Cardiac fibroblast (primary cell): ENCODE results near the gene NDUFS6.
"Not testable (repeated sequence)": the region's sequence is repeated elsewhere in the genome, so short reads cannot be mapped to it uniquely, and the experiment has no call there.

ENCODE experiments used
- DNase-seq, 2 donors: peaks; one replicate each; pipeline versions ENCODE4 v3.0.0 to v3.0.0-alpha.2; 2010; ENCODE audit warnings: low read depth in 2 of 2
- H3K4me3 ChIP-seq, 2 donors: replicated peaks in 1 of 2; 1 replicate in 1 of 2; 2 replicates in 1 of 2; pipeline ENCODE4 v1.5.1; 2011; ENCODE audit warnings: low read depth in 2 of 2, low read length in 2 of 2, mild to moderate bottlenecking in 2 of 2, moderate library complexity in 1 of 2
- TF ChIP-seq, protein P1 (sequence below): IDR thresholded peaks from one replicate; pipeline ENCODE4 v1.5.1; 2011; ENCODE audit warnings: low read depth, mild to moderate bottlenecking, low read length, inconsistent platforms

NDUFS6 gene

DNA sequence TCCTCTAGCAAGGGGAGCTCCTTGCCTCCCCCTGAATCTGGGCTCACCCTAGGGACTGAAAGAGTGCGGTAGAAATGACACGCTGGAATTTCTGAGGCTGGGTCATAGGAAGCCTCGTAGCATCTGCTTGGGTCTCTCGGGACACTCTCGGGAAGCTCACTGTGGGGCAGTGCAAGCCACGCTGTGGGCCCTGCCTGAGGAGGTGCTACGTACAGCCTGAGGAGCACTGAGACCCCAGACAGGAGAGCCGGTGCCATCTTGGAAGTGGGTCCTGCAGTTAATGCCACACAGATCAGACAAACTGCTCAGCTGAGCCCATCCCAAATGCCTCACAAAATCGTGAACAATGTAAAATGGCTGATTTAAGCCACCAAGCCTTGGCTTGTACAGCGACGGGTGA lies 3.4 kb upstream of the NDUFS6 start:
- no peak overlapping the region for H3K4me3 ChIP-seq
- TF ChIP-seq, protein P1, sequence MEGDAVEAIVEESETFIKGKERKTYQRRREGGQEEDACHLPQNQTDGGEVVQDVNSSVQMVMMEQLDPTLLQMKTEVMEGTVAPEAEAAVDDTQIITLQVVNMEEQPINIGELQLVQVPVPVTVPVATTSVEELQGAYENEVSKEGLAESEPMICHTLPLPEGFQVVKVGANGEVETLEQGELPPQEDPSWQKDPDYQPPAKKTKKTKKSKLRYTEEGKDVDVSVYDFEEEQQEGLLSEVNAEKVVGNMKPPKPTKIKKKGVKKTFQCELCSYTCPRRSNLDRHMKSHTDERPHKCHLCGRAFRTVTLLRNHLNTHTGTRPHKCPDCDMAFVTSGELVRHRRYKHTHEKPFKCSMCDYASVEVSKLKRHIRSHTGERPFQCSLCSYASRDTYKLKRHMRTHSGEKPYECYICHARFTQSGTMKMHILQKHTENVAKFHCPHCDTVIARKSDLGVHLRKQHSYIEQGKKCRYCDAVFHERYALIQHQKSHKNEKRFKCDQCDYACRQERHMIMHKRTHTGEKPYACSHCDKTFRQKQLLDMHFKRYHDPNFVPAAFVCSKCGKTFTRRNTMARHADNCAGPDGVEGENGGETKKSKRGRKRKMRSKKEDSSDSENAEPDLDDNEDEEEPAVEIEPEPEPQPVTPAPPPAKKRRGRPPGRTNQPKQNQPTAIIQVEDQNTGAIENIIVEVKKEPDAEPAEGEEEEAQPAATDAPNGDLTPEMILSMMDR, result no peak
- DNase-seq, result no peak

DNA sequence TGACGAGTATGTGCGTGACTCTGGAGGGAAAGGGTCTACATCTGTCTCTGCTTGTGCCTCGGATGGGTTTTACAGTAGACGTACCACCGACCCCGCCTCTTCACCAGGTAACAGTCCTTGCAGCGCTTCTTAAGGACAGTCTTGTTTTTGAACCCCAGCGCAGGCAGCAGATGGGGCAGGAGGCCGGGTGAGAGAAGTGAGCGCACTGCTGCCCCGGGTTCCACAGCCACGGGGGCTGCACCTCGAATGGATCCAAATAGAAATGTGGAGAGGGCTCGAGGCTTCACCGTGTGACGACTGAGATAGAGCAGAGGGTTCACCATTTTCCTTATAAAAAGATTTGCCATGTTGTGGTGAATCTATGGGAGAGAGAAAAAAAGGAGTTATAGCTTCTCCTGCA lies 2.6 kb upstream of the NDUFS6 start:
- peak overlapping the region; percentile 76 to 96 for H3K4me3 ChIP-seq
- not testable (repeated sequence) for DNase-seq

DNA sequence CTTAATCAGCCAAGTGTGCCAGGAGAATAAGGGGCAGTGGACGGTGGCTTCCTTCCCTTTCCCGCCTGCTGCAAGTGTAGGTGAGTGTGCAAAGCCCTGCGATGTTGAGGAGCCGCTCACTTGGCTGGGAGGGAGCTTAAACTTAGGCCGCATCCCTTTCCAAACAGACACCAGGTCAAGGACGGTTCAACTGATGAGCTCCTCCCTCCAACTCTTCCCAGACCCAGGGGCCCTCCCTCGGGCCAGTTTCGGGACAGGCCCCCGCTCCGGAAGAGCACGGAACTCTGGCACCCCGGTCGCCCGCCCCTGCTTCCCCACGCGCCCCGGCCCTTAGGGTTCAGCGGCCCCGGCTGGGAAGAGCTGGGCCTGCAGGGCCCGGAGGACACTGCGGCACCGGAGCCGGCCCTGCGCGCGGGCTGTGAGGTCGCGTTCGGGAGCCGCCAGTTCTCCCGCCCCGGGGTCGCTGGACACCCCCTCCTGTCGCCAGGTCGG lies 2.1 kb upstream of the NDUFS6 start:
- peak; percentile 25 to 37 for DNase-seq
- TF ChIP-seq, protein P1, result no peak
- H3K4me3 ChIP-seq, result peak overlapping the region; percentile 76 to 96

DNA sequence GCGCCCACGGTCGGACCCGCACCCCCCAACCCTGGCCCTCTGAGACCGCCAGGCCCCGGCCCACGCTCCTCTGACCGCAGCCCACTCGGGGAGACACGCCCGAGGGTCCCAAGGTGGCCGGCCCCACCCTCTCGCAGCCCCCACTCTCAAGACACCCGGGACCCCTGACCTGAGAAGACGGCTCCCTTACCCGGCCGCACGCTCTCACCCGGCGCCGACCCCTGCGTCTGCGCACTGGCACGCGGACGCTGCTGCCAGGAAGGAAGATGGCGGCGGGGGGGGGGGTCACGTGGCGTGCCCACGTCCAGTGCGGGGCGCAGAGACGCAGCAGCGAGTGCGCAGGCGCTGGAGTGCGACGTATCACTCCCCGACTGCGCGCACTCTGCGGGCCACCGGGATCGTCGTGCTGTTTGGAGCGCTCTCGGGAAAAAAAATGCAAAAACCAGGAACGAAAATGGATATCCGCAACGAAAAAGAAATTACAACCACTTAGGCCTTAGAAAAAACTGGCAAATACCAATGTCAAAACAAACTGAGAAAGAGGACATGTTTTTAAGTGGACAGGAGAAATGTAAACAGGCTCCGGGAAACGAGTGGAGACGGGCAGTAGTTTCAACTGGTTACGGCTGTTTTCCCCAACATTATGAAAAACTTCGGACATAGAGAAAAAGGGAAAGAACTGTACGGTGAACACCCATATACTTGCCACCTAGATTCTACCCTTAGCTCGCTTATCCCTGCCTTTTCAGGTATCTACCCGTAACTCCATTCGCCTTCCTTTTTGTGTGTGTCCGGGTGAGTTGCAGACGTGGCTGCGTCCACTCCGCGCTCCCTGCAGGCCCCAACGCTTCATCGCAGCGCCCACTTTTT lies 1.4 kb upstream of the NDUFS6 start, which contains the start of gene MRPL36:
TSS of gene MRPL36 (minus strand) at position 236 of the 870 bp plus-strand sequence. CDS start 902 bp downstream, outside the sequence.
- TF ChIP-seq, protein P1, result no peak
- peak; percentile 91 to 94 for DNase-seq
- H3K4me3 ChIP-seq, result peak within 1 kb of the TSS; percentile 76 to 96

DNA sequence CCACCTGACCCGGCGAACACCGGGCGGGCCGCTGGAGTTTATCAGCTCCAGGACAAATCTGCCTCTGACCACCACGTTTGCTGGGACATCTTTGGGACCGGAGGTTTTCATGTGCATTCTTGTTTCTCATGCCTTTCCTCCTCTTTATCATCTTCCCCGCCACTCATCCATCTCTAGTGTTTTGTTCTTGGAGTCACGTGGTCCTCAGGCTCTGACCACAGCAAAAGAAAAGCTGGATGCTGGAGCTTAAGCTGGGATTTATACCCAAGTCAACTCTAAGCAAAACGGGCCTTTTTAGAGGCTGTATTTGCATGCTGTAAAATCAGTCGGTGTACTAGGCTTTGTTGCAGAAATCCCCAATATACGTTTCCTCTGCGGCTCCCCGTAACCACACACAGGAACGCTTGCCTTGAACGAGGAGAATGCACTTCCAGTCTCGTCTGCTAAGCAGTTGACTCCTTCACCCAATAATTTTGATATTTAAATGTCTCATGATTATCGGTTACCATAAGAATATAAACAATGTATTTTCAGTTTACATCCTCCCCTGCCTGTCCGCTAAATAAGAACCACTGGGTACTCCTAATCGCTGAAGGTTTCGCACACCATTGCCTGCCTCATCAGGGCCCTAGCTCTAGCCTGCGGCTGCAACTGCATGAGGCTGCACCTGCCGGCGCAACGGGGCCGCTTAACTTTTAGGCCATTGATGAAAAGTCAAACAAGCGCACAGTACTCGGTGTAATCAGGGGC lies 560 bp upstream of the NDUFS6 start:
- peak; percentile 12 to 58 for DNase-seq
- peak overlapping the region; percentile 76 to 96 for H3K4me3 ChIP-seq
- TF ChIP-seq, protein P1, result no peak

DNA sequence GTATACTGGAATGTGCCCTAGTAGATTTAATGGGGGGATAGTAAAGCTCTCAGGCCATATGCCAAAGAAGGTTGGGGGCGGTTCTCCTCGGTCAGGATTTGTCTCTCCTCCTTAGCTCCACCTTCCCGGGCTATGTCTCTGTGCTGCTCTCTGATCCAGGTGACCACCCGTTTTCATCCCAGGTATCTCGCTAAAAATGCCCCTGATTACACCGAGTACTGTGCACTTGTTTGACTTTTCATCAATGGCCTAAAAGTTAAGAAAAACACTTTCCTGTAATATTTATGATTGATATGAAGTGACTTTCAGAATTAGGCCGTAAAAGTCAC lies 724 bp downstream of the NDUFS6 start:
- DNase-seq, result peak in 1 of 2 donors; percentile 18
- peak overlapping the region; percentile 76 to 96 for H3K4me3 ChIP-seq
- TF ChIP-seq, protein P1, result no peak

DNA sequence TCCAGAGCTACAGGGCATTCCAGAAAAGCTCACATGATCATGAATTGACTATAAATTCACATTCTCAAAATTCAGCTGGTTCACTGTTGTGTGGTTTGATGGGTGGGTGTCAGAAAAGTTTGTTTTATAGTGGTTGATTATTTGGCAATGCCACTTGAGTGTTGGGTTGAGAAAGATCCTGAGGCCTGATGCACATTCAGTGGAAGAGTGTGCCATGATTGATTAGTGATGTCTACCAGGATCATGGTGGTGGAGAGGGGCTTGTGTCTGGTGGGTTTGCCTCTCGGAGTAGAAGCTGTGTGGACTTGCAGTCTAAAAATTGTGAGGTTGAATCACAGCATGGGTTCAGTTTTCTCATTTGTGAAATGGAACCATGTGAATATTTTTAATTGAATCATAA lies 2.0 kb downstream of the NDUFS6 start:
- no peak overlapping the region for H3K4me3 ChIP-seq
- TF ChIP-seq, protein P1, result no peak
- no peak for DNase-seq
